ENCODE data around the gene GPRIN2.
"Not testable (repeated sequence)": the region's sequence is repeated elsewhere in the genome, so short reads cannot be mapped to it uniquely, and the experiment has no call there.

DNA sequence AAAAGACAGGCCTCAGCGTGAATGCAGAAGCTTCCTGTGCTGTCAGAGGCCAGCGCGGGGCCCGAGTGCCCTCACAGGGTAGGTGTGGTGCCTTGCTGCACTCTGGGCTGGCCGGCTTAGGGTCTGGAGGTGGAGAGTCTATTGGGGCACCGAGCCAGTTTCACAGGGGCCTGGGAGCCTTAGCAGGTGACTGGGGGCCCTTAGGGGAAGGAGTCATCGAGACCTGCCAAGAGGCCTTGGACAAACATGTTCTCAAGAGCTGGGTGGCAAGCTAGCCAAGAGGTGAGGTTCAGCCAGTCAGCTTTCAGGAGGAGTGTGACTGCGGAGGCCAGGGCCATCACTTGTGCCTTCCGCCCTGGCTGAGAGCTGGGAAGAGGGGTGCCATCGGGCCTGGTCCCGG, 26.1 kb upstream of the GPRIN2 start:
- TF ChIP-seq CTCF, POLR2A (IDR thresholded peaks at IDR 0.05): not testable (repeated sequence)

Measured in gastroesophageal sphincter (tissue), 3 donors.